ENCODE measurements around the gene ANKRD12. TPM values are rescaled to one million over a fixed set of nuclear protein-coding genes. Genes with fewer than 3 reads are reported as not detected.

Gene ANKRD12
- total RNA-seq, 1 experiment from 2014 or later: 43.4 TPM

- no peak for TF ChIP-seq USF2 (CRISPR knock-in tag; IDR thresholded peaks at IDR 0.05)
- TF ChIP-seq GABPB1 (CRISPR knock-in tag; IDR thresholded peaks at IDR 0.05): no peak
- TF ChIP-seq, protein P1, sequence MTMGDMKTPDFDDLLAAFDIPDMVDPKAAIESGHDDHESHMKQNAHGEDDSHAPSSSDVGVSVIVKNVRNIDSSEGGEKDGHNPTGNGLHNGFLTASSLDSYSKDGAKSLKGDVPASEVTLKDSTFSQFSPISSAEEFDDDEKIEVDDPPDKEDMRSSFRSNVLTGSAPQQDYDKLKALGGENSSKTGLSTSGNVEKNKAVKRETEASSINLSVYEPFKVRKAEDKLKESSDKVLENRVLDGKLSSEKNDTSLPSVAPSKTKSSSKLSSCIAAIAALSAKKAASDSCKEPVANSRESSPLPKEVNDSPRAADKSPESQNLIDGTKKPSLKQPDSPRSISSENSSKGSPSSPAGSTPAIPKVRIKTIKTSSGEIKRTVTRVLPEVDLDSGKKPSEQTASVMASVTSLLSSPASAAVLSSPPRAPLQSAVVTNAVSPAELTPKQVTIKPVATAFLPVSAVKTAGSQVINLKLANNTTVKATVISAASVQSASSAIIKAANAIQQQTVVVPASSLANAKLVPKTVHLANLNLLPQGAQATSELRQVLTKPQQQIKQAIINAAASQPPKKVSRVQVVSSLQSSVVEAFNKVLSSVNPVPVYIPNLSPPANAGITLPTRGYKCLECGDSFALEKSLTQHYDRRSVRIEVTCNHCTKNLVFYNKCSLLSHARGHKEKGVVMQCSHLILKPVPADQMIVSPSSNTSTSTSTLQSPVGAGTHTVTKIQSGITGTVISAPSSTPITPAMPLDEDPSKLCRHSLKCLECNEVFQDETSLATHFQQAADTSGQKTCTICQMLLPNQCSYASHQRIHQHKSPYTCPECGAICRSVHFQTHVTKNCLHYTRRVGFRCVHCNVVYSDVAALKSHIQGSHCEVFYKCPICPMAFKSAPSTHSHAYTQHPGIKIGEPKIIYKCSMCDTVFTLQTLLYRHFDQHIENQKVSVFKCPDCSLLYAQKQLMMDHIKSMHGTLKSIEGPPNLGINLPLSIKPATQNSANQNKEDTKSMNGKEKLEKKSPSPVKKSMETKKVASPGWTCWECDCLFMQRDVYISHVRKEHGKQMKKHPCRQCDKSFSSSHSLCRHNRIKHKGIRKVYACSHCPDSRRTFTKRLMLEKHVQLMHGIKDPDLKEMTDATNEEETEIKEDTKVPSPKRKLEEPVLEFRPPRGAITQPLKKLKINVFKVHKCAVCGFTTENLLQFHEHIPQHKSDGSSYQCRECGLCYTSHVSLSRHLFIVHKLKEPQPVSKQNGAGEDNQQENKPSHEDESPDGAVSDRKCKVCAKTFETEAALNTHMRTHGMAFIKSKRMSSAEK (CRISPR knock-in tag; IDR thresholded peaks at IDR 0.05; ENCODE audit: borderline replicate concordance): no peak
- no peak for TF ChIP-seq NFE2L1 (CRISPR knock-in tag; IDR thresholded peaks at IDR 0.05)
- no peak for TF ChIP-seq GRHL2 (CRISPR knock-in tag; IDR thresholded peaks at IDR 0.05; ENCODE audit: insufficient replicate concordance, severe bottlenecking)
- no peak for TF ChIP-seq PREB (CRISPR knock-in tag; IDR thresholded peaks at IDR 0.05; ENCODE audit: borderline replicate concordance)
- no peak for TF ChIP-seq RELA (CRISPR knock-in tag; IDR thresholded peaks at IDR 0.05; ENCODE audit: borderline replicate concordance)
These were observed 18.4 kb upstream of the ANKRD12 start (continued) for GRCh38 chr18:9117980-9118841.

DNA sequence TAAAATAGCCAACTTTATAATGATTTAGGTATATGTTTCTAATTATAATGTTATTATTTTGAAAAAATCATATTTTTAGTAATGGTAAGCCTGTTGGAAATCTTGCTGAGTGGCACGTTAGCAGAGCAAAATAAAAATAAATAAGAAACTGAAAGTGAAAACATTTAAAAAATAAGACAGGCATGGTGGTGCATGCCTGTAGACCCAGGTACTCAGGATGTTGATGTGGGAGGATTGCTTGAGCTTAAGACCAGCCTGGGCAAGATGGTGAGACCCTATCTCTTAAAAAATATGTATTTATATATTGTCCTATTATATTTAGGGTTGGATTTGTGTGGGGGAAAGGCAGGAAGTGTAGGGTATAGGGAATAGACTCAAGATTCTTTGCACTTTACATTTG lies 15.8 kb upstream of the ANKRD12 start:
- ATAC-seq: no peak
- TF ChIP-seq ZMAT4 (CRISPR knock-in tag; IDR thresholded peaks at IDR 0.05): no peak
- TF ChIP-seq, protein P1 (CRISPR knock-in tag; IDR thresholded peaks at IDR 0.05; ENCODE audit: borderline replicate concordance): no peak
- no peak for TF ChIP-seq ZNF396 (CRISPR knock-in tag; IDR thresholded peaks at IDR 0.05; ENCODE audit: borderline replicate concordance)
- TF ChIP-seq TP53 (CRISPR knock-in tag; IDR thresholded peaks at IDR 0.05): no peak
- TF ChIP-seq, protein P2, sequence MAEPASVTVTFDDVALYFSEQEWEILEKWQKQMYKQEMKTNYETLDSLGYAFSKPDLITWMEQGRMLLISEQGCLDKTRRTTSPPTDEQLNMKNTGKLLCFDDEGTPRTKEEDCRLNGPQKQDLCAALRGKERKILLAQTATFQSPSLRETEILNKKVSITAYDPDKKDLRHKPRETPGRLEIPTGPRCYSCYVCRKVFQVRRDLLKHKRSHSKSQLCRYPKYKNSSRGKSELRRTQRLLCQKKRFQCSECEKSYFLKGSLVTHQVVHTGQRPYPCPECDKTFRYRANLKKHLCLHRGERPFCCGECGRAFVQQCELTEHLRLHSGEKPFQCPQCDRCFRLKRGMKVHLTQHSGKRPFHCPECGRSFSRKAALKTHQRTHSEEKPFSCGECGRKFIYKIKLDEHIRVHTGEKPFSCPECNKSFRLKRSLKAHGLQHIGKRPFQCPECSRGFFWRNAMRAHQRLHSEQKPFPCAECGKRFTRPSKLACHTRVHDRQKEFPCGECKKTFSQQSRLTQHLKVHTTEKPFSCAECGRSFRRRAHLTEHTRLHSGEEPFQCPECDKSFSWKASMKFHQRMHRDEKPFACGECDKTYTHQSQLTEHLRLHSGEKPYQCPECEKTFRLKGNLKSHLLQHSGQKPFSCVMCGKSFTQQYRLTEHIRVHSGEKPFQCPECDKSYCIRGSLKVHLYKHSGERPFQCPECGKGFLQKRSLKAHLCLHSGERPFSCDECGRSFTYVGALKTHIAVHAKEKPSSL (CRISPR knock-in tag; conservative IDR thresholded peaks at IDR 0.05): no peak
- TF ChIP-seq FOXJ3 (CRISPR knock-in tag; IDR thresholded peaks at IDR 0.05; ENCODE audit: borderline replicate concordance): no peak
- TF ChIP-seq ZNF423 (CRISPR knock-in tag; IDR thresholded peaks at IDR 0.05): no peak
- no peak for TF ChIP-seq ZNF512 (CRISPR knock-in tag; IDR thresholded peaks at IDR 0.05; ENCODE audit: borderline replicate concordance)
- TF ChIP-seq FOXK1 (CRISPR knock-in tag; IDR thresholded peaks at IDR 0.05): no peak
- TF ChIP-seq ZSCAN18 (CRISPR knock-in tag; IDR thresholded peaks at IDR 0.05): no peak
- no peak for TF ChIP-seq NR2C2 (CRISPR knock-in tag; IDR thresholded peaks at IDR 0.05)
- Mint-ChIP-seq H3K9me3 (no peaks in the 10 kb centered on the region; the same call in 1 of the 2 replicates), H3K27me3 (ENCODE audit: low read depth) (no peaks in the 10 kb centered on the region), H3K4me3 (no peak overlapping the region), H3K36me3 (peaks cover 55% of the 10 kb centered on the region), H3K4me1 (peaks cover 16% of the 10 kb centered on the region), H3K27ac (no peak overlapping the region)
- CTCF ChIA-PET: no interaction called here
- POLR2A ChIA-PET: no interaction called here
- no peak for DNase-seq (ENCODE audit: low spot score)
